ENCODE results near the gene TAS2R30.
"Not testable (repeated sequence)": the region's sequence is repeated elsewhere in the genome, so short reads cannot be mapped to it uniquely, and the experiment has no call there.

GRCh38 chr12:11111213-11111612 is 23.2 kb downstream of the TAS2R30 start:
- TF ChIP-seq, protein P1, sequence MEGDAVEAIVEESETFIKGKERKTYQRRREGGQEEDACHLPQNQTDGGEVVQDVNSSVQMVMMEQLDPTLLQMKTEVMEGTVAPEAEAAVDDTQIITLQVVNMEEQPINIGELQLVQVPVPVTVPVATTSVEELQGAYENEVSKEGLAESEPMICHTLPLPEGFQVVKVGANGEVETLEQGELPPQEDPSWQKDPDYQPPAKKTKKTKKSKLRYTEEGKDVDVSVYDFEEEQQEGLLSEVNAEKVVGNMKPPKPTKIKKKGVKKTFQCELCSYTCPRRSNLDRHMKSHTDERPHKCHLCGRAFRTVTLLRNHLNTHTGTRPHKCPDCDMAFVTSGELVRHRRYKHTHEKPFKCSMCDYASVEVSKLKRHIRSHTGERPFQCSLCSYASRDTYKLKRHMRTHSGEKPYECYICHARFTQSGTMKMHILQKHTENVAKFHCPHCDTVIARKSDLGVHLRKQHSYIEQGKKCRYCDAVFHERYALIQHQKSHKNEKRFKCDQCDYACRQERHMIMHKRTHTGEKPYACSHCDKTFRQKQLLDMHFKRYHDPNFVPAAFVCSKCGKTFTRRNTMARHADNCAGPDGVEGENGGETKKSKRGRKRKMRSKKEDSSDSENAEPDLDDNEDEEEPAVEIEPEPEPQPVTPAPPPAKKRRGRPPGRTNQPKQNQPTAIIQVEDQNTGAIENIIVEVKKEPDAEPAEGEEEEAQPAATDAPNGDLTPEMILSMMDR (IDR thresholded peaks at IDR 0.05; ENCODE audit: low read length): not testable (repeated sequence)
- not testable (repeated sequence) for TF ChIP-seq EZH2 (optimal IDR thresholded peaks at IDR 0.05; ENCODE audit: low read depth, low read length)

Data from MM.1S (cell line).